Ovary (tissue), 9 donors: ENCODE data around the gene CHRM4. TPM values are rescaled to one million over a fixed set of nuclear protein-coding genes. Genes with fewer than 3 reads are reported as not detected.

Experiments used
- DNase-seq, 5 donors: peaks; one replicate each; pipeline ENCODE4 v3.0.0-alpha.2; 2019 to 2020
- H3K27ac ChIP-seq, 2 donors: fragments of 200-600 bp; one replicate each; pipeline versions ENCODE4 v1.5.1 to v1.8.0; 2019 to 2022
- H3K27me3 ChIP-seq: fragments of 200-600 bp; one replicate; pipeline ENCODE4 v1.8.0; 2022
- H3K36me3 ChIP-seq: fragments of 200-600 bp; sonication (generic); one replicate; pipeline ENCODE4 v1.5.1; 2019
- H3K4me1 ChIP-seq: one replicate; pipeline ENCODE4 v1.8.1; 2013; ENCODE audit warnings: mild to moderate bottlenecking, moderate library complexity; ENCODE audit not compliant: insufficient read depth
- H3K4me3 ChIP-seq: fragments of 200-600 bp; sonication (generic); one replicate; pipeline ENCODE4 v1.5.1; 2017
- H3K9me3 ChIP-seq, 2 donors: fragments of 200-600 bp in 1 of 2; sonication (generic) in 1 of 2; one replicate each; pipeline versions ENCODE4 v1.5.1 to v1.8.1; 2013 to 2019; ENCODE audit warnings: mild to moderate bottlenecking in 1 of 2, moderate library complexity in 1 of 2
- CTCF ChIP-seq, 3 donors: fragments of 450-650 bp in 2 of 3; fragments of 200-600 bp in 1 of 3; IDR thresholded peaks; one replicate each; pipeline versions ENCODE4 v1.5.1 to v1.8.0; 2016 to 2022; ENCODE audit warnings: antibody characterized with exemption in 3 of 3, mild to moderate bottlenecking in 1 of 3
- EP300 ChIP-seq: sonication (generic); formaldehyde crosslinking; IDR thresholded peaks from one replicate; pipeline ENCODE4 v1.6.1; 2017; ENCODE audit warnings: antibody characterized with exemption
- POLR2A ChIP-seq: fragments of 450-650 bp; IDR thresholded peaks from one replicate; pipeline ENCODE4 v1.6.1; 2017; ENCODE audit warnings: antibody characterized with exemption, mild to moderate bottlenecking, moderate library complexity
- WGBS, 3 donors: extraction: QIAGEN DNeasy Blood & Tissue Kit in 1 of 3; methylation state at CpG; one replicate each; pipeline versions ENCODE4 v1.1.5 to v1.1.7; 2013 to 2017; 5-methylcytosine and 5-hydroxymethylcytosine counted together
- intact Hi-C, 4 donors: fragments of 100-400 bp; cut with DNase I; formaldehyde crosslinking; loops; one replicate each; pipeline versions ENCODE4 v1.11.0 to v1.15.1; 2022 to 2023
- microRNA-seq, 3 donors: library from miRNA; unstranded; fragments of <30 nt; microRNA quantifications; one replicate each; pipeline versions ENCODE4 to v1.2.0, GENCODE V29; 2019 to 2020
- polyA plus RNA-seq, 2 donors: library from polyadenylated mRNA; stranded (reverse); fragments of 200-250 nt in 1 of 2; fragments of 350-450 nt in 1 of 2; fragmentation: Illumina TruSeq in 1 of 2; extraction: RNeasy Lipid Tissue Mini Kit (QIAGEN cat#74804) in 1 of 2; gene quantifications; one replicate each; pipeline ENCODE4 v1.2.3, GENCODE V29; 2013 to 2014
- small RNA-seq: library from RNA; depleted of rRNA; stranded (forward); fragments of <200 nt; gene quantifications from one replicate; pipeline ENCODE3, GENCODE V24; 2016
- total RNA-seq, 7 donors: library from RNA; depleted of rRNA in 2 of 7; stranded (reverse); fragments of >200 nt in 2 of 7; fragmentation: NEBNext Ultra II Directional in 3 of 7; extraction: Animal tissue kit (Norgen Biotek cat#: 25700) in 3 of 7; gene quantifications; one replicate each; pipeline versions ENCODE4 v1.1.0 to v1.2.4, GENCODE V29; 2016 to 2023
- donor health status: DM: no; HTN: no; CAD: no; lungs with moderate emphysema.
- donor health status: DM: no; HTN: no; CAD: no.
- donor health status: Bipolar disorder and iron deficiency.
- donor health status: DM: yes; HTN: yes; CAD: no.
- donor health status: DM: no; HTN: no; CAD: no.
- donor health status: DM: yes; HTN: yes; CAD: no.

Gene CHRM4
- total and polyA plus RNA-seq, 9 donors: 0.16 to 0.42 (median 0.21) TPM; not detected in 3

GRCh38 chr11:46334211-46334610 is 57.4 kb downstream of the CHRM4 start:
- no peak for DNase-seq
- no peaks in the 10 kb centered on the region for H3K9me3 ChIP-seq
- WGBS, 3 donors: 95% methylated on average over 3 of the region's 3 CpGs
- H3K27me3 ChIP-seq: no peaks in the 10 kb centered on the region
- TF ChIP-seq EP300 (no peak), POLR2A (no peak), CTCF (IDR thresholded peaks at IDR 0.05) (no peak)
- no peak overlapping the region for H3K27ac ChIP-seq
- no peak overlapping the region for H3K4me3 ChIP-seq
- no peaks in the 10 kb centered on the region for H3K36me3 ChIP-seq
- intact Hi-C loops: no loop called here
- peaks cover 5% of the 10 kb centered on the region for H3K4me1 ChIP-seq

Small RNA genes lying within 50 kb of the gene (microRNA-seq; reads per million reads assigned to microRNA genes)
- 0 reads per million in 3 donors for gene MIR4688

Small RNA genes lying within 50 kb of the gene (small RNA-seq; reads per million reads assigned to genes)
- gene MIR4688: not detected

Other genes with a start within 250 kb of the CHRM4 start
- 10 to 100 TPM in 3 of 7 donors, 1 to 10 TPM in 4; 1.7 to 63.0 (median 5.2) TPM for gene CREB3L1, start 114.1 kb downstream of the CHRM4 start, total RNA-seq
- 10 to 100 TPM in 1 of 2 donors, 1 to 10 TPM in 1; 7.5 to 25.9 TPM for gene CREB3L1, start 114.1 kb downstream of the CHRM4 start, polyA plus RNA-seq
- gene DGKZ, start 44.3 kb downstream of the CHRM4 start, total RNA-seq: 10 to 100 TPM; 18.8 to 46.0 (median 29.4) TPM
- 10 to 100 TPM in 1 of 2 donors, 1 to 10 TPM in 1; 8.9 to 26.1 TPM for gene DGKZ, start 44.3 kb downstream of the CHRM4 start, polyA plus RNA-seq
- gene MDK, start 10.1 kb downstream of the CHRM4 start, total RNA-seq: 100 to 1,000 TPM; 282 to 634 (median 411) TPM
- gene MDK, start 10.1 kb downstream of the CHRM4 start, polyA plus RNA-seq: 100 to 1,000 TPM; 211 to 509 TPM
- gene AMBRA1, start 202.2 kb upstream of the CHRM4 start, total RNA-seq: 10 to 100 TPM; 22.3 to 38.1 (median 34.4) TPM
- gene AMBRA1, start 202.2 kb upstream of the CHRM4 start, polyA plus RNA-seq: 10 to 100 TPM; 18.7 to 22.0 TPM
- 1 to 10 TPM; 1.4 to 4.9 (median 3.2) TPM for gene HARBI1, start 225.5 kb upstream of the CHRM4 start, total RNA-seq
- gene HARBI1, start 225.5 kb upstream of the CHRM4 start, polyA plus RNA-seq: 1 to 10 TPM; 1.3 to 2.2 TPM
- gene ATG13, start 225.8 kb upstream of the CHRM4 start, total RNA-seq: 10 to 100 TPM; 41.8 to 60.1 (median 54.5) TPM
- gene ATG13, start 225.8 kb upstream of the CHRM4 start, polyA plus RNA-seq: 100 to 1,000 TPM in 1 of 2 donors, 10 to 100 TPM in 1; 37.2 to 119 TPM